GM08714 (cell line): ENCODE results near the gene TANC1.
A peak's percentile ranks its signal among the peaks of the same experiment; 100 is the strongest.

Source experiments
- H3K4me3 ChIP-seq: fragments of 200-500 bp; sonication (Bioruptor generic); 2 replicates; pipeline ENCODE4 v1.5.1; 2014; ENCODE audit warnings: mild to moderate bottlenecking, low read length, inconsistent platforms
- ZNF274 ChIP-seq: IDR thresholded peaks from 2 replicates; pipeline ENCODE4 v1.6.1; 2012; ENCODE audit warnings: mild to moderate bottlenecking, low read depth, low read length

Gene TANC1

GRCh38 chr2:158948964-158949699 lies 19.3 kb upstream of the TANC1 start:
- no peak for TF ChIP-seq ZNF274
- H3K4me3 ChIP-seq = no peak overlapping the region

GRCh38 chr2:158953454-158953853 lies 15.0 kb upstream of the TANC1 start:
- H3K4me3 ChIP-seq = no peak overlapping the region
- no peak for TF ChIP-seq ZNF274

- no peak overlapping the region for H3K4me3 ChIP-seq
- TF ChIP-seq ZNF274 = no peak
Measured at GRCh38 chr2:158953926-158954763, 14.3 kb upstream of the TANC1 start.

GRCh38 chr2:158955842-158956365 lies 12.5 kb upstream of the TANC1 start:
- H3K4me3 ChIP-seq = no peak overlapping the region
- TF ChIP-seq ZNF274 = no peak

GRCh38 chr2:158958365-158958764 lies 10.1 kb upstream of the TANC1 start:
- TF ChIP-seq ZNF274 = no peak
- no peak overlapping the region for H3K4me3 ChIP-seq

- no peak for TF ChIP-seq ZNF274
- no peak overlapping the region for H3K4me3 ChIP-seq
Measured at GRCh38 chr2:158960193-158960592, 8.2 kb upstream of the TANC1 start.

GRCh38 chr2:158962074-158962473 lies 6.4 kb upstream of the TANC1 start:
- H3K4me3 ChIP-seq = no peak overlapping the region
- no peak for TF ChIP-seq ZNF274

- no peak overlapping the region for H3K4me3 ChIP-seq
- no peak for TF ChIP-seq ZNF274
Measured at GRCh38 chr2:158963071-158963470, 5.4 kb upstream of the TANC1 start.

GRCh38 chr2:158965107-158965506 lies 3.3 kb upstream of the TANC1 start:
- no peak for TF ChIP-seq ZNF274
- H3K4me3 ChIP-seq = no peak overlapping the region

- H3K4me3 ChIP-seq = no peak overlapping the region
- TF ChIP-seq ZNF274 = no peak
Measured at GRCh38 chr2:158965641-158966040, 2.8 kb upstream of the TANC1 start.

- no peak overlapping the region for H3K4me3 ChIP-seq
- no peak for TF ChIP-seq ZNF274
Measured at GRCh38 chr2:158966312-158966711, 2.1 kb upstream of the TANC1 start.

- TF ChIP-seq ZNF274 = no peak
- no peak overlapping the region for H3K4me3 ChIP-seq
Measured at GRCh38 chr2:158967114-158967730, 1.2 kb upstream of the TANC1 start.

- no peak for TF ChIP-seq ZNF274
- peak overlapping the region; percentile 48; the same call in 1 of the 2 replicates for H3K4me3 ChIP-seq
Measured at GRCh38 chr2:158967731-158968395, 577 bp upstream of the TANC1 start.

GRCh38 chr2:158969162-158969714 lies 798 bp downstream of the TANC1 start:
- no peak for TF ChIP-seq ZNF274

More at GRCh38 chr2:158969162-158969714, 798 bp downstream of the TANC1 start:
- H3K4me3 ChIP-seq = peak overlapping the region; percentile 48
